Measurements from ENCODE around the gene CDH13.

The CDH13 gene

DNA sequence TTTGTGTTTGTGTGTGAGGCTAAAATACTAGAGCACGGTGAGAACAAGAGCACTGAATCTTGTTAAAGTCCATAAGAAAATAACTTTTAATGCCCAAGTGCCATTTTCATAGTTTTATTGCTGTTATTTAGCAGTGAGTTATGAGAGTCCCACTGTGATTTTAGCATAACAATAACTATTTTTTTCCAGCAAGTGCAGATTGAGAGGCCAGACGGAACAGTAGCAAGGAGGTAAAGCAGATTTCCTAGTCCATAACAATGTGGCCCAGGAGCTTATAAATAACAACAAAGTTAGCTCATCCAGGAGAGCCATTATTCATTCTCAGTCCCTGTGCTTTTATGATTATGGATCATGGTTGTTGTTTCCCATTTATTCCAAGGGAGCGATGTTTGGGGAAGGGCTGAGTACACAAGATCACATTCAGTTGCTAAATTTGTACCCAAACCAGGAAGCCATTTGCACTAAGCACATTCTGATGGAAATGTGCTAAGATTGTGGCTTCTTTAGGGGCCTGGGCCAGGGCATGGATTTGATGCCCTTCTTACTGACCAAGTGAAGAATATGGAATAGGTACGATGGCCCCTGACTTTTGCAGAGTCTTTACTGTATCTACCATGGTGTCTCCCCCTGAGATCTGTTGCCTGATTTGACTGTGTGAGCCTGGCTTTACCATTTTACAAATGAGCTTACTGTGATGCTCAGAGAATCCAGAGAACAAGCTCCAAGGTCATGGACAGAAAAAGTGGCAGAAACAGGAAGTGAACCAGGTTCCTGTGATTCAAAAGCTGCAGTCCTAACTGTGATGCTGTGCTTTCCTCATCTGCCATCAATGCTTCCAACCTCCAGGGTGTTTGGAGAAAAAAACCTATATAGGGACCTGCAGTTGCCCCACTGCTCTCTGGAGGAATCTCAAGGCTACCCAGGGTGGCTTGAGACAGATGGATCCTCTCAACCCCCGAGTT lies 976.3 kb downstream of the CDH13 start:
- H3K4me1 ChIP-seq (ENCODE audit: insufficient read depth, low read length), result no peaks in the 10 kb centered on the region
- H3K9me3 ChIP-seq (ENCODE audit: low read length), result no peaks in the 10 kb centered on the region
- H3K9ac ChIP-seq (ENCODE audit: low read length), result no peak overlapping the region
- H3K4me3 ChIP-seq (ENCODE audit: low read depth in 1 of 2, low read length in 2 of 2), result no peak overlapping the region
- no peak overlapping the region for H3K27ac ChIP-seq (ENCODE audit: low read depth, low read length)
- no peaks in the 10 kb centered on the region for H3K27me3 ChIP-seq (ENCODE audit: control insufficient read depth in 1 of 2, insufficient read depth in 2 of 2, low read length in 2 of 2)
- H3K36me3 ChIP-seq (ENCODE audit: insufficient read depth, low read length), result no peaks in the 10 kb centered on the region

DNA sequence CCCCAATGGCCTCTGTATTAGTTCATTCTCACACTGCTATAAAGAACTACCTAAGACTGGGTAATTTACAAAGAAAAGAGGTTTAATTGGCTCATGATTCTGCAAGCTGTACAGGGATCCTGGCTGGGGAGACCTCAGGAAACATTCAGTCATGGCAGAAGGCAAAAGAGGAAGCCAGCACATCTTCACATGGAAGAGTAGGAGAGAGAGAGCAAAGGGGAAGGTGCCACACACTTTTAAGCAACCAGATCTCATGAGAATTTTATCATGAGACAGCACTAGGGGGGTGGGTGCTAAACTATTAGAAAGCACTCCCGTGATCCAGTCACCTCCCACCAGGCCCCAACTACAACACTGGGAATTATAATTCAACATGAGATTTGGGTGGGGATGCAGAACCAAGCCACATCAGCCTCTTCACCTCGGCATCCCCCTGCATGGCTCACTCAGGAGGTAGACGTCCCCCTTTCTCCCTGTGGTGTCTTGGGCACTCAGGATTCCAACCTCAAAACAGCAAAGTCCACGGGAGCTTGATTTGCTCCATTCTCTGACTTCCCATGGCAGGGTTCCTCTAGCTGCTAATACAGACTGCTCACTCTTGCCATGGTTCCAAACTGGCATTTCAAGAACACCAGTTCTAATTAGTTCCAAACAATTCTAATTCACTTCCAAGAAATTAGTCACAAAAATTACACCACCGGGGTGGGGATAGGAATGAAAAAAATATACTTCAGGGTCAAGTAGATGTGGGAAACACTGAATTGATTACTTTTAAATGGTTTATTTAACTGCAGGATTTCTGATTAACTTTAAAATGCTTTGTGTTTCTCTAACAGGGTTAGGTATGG lies 977.2 kb downstream of the CDH13 start:
- H3K9ac ChIP-seq (ENCODE audit: low read length), result no peak overlapping the region
- no peak overlapping the region for H3K27ac ChIP-seq (ENCODE audit: low read depth, low read length)
- no peak overlapping the region for H3K4me3 ChIP-seq (ENCODE audit: low read depth in 1 of 2, low read length in 2 of 2)
- H3K27me3 ChIP-seq (ENCODE audit: control insufficient read depth in 1 of 2, insufficient read depth in 2 of 2, low read length in 2 of 2), result no peaks in the 10 kb centered on the region
- no peaks in the 10 kb centered on the region for H3K4me1 ChIP-seq (ENCODE audit: insufficient read depth, low read length)
- no peaks in the 10 kb centered on the region for H3K9me3 ChIP-seq (ENCODE audit: low read length)
- no peaks in the 10 kb centered on the region for H3K36me3 ChIP-seq (ENCODE audit: insufficient read depth, low read length)

DNA sequence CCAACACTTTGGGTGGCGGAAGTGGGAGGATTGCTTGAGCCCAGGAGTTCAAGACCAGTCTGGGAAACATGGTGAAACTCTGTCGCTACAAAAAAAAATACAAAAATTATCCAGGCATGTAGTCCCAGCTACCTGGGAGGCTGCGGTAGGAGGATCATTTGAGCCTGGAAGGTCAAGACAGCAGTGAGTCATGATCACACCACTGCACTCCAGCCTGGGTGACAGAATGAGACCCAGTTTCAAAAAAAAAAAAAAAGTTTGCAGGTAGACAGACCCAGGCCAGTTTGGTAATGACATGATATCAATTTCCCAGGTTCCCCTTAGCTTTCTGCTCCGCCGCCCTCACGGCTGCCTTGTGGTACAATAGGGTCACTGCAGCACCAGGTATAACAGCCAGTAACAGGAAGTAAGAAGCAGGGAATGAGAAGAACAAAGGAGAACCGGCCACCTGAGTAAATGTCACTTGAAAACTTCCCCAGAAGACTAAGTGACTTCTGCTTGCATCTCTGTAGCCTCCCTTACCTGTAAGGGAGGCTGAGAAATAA lies 979.8 kb downstream of the CDH13 start:
- Histone ChIP-seq H3K27ac (ENCODE audit: low read depth, low read length) (no peak overlapping the region), H3K9ac (ENCODE audit: low read length) (no peak overlapping the region), H3K4me3 (ENCODE audit: low read depth in 1 of 2, low read length in 2 of 2) (no peak overlapping the region), H3K36me3 (ENCODE audit: insufficient read depth, low read length) (no peaks in the 10 kb centered on the region), H3K4me1 (ENCODE audit: insufficient read depth, low read length) (no peaks in the 10 kb centered on the region), H3K9me3 (ENCODE audit: low read length) (no peaks in the 10 kb centered on the region), H3K27me3 (ENCODE audit: control insufficient read depth in 1 of 2, insufficient read depth in 2 of 2, low read length in 2 of 2) (no peaks in the 10 kb centered on the region)

DNA sequence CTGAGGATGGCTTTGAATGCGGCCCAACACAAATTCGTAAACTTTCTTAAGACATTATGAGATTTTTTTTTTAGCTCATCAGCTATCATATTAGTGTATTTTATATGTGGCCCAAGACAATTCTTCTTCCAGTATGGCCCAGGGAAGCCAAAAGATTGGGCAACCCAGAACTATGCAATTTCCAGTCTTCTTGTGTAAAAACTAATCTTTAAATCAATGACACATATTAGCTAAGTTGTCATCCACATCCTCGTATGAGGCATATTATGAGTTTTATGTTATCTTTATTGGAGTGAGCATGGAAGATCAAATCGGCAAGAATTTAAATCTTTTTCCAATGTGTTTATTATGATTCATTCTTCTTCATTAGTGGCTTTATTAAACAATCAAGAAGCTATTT lies 982.4 kb downstream of the CDH13 start:
- Histone ChIP-seq H3K27me3 (ENCODE audit: control insufficient read depth in 1 of 2, insufficient read depth in 2 of 2, low read length in 2 of 2) (no peaks in the 10 kb centered on the region), H3K4me1 (ENCODE audit: insufficient read depth, low read length) (no peaks in the 10 kb centered on the region), H3K9ac (ENCODE audit: low read length) (no peak overlapping the region), H3K27ac (ENCODE audit: low read depth, low read length) (no peak overlapping the region), H3K9me3 (ENCODE audit: low read length) (no peaks in the 10 kb centered on the region), H3K36me3 (ENCODE audit: insufficient read depth, low read length) (no peaks in the 10 kb centered on the region), H3K4me3 (ENCODE audit: low read depth in 1 of 2, low read length in 2 of 2) (no peak overlapping the region)

DNA sequence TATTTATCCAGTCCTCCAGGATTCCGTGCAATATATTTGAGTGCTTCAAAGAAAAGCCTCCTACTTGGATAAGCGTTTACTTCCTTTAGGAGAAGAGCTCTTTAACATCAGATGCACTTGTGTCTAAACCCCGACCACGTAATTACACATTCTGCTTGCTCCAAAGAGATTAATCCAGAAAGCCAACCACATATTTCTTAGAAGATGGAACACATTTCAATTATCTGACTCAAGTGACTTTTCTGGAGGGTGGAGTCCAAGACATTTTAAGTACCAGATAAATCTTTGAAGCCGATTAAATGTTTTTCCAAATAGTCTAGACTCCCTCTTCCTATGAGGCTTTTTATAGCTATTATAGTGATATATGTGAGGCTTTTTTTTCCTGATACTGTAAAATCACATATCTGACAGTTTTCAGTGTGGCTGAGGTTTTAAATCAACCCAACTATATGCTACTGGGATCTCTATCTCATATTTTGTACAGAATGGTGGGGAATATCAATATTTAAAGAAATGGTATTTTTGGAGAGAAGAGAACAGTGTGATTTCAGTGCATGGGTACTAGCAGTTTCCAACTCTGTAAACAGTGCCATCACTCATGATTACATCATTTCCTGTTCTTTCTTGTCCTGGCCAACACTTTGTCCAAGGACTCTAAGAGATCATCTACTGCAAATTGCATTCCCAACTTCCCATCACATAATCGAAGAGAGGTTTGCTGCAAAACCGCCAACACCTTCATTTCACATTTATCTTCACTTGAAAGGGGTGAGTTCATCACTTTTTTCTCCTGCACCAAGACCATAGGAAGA lies 988.6 kb downstream of the CDH13 start:
- Histone ChIP-seq H3K27me3 (ENCODE audit: control insufficient read depth in 1 of 2, insufficient read depth in 2 of 2, low read length in 2 of 2) (no peaks in the 10 kb centered on the region), H3K9ac (ENCODE audit: low read length) (no peak overlapping the region), H3K36me3 (ENCODE audit: insufficient read depth, low read length) (no peaks in the 10 kb centered on the region), H3K9me3 (ENCODE audit: low read length) (no peaks in the 10 kb centered on the region), H3K27ac (ENCODE audit: low read depth, low read length) (no peak overlapping the region), H3K4me1 (ENCODE audit: insufficient read depth, low read length) (no peaks in the 10 kb centered on the region), H3K4me3 (ENCODE audit: low read depth in 1 of 2, low read length in 2 of 2) (no peak overlapping the region)

DNA sequence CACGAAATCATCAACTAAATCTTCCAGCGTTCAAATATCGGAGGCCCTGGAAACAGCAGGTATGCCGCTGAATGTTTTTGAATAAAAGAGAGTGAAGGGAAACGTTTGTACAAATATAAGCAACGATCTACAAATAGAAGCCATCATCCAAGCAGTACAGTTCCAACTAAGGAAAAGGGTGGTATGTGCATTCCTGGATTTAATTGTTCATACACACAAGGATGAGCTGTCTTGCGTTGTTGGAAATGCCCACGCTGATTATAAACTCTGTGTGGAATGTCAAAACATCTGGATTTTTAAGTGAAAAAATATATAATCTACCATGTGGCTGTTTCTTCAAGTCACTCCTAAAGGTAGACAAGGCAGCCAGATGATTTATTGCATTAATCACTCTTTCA lies 989.2 kb downstream of the CDH13 start:
- Histone ChIP-seq H3K9ac (ENCODE audit: low read length) (no peak overlapping the region), H3K27ac (ENCODE audit: low read depth, low read length) (no peak overlapping the region), H3K4me3 (ENCODE audit: low read depth in 1 of 2, low read length in 2 of 2) (no peak overlapping the region), H3K36me3 (ENCODE audit: insufficient read depth, low read length) (no peaks in the 10 kb centered on the region), H3K27me3 (ENCODE audit: control insufficient read depth in 1 of 2, insufficient read depth in 2 of 2, low read length in 2 of 2) (no peaks in the 10 kb centered on the region), H3K4me1 (ENCODE audit: insufficient read depth, low read length) (no peaks in the 10 kb centered on the region), H3K9me3 (ENCODE audit: low read length) (no peaks in the 10 kb centered on the region)

DNA sequence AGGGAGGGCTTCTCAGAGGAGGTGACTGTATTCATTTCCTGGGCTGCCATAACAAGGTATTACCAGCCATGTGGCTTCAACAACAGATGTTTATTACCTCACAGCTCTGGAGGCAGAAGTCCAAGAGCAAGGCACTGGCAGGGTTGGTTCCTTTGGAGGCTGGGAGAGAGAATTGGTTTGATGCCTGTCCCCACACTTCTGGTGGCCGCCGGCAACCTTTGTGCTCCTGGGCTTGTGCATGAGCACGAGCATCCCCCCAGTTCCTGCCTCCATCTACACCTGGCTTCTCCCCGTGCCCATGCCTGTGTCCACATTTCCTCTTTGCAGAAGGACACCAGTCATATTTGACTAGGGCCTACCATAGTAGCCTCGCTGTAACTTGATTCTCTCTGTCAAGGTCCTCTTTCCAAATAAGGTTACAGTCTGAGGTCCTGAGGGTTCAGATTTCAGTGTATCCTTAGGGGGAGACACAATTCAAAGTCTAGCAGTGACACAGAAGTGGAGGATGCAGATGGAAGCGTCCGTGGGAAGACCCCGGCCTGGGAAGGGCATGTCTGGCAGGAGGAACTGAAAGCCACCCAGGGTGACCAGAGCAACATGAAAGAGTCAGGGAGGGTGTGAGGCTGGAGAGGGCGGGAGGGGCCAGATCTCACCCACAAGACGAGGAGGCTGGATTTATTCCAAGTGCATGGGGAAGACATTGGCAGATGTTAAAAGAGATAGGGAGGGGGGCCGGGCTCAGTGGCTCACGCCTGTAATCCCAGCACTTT lies 992.8 kb downstream of the CDH13 start:
- Histone ChIP-seq H3K9me3 (ENCODE audit: low read length) (no peaks in the 10 kb centered on the region), H3K27me3 (ENCODE audit: control insufficient read depth in 1 of 2, insufficient read depth in 2 of 2, low read length in 2 of 2) (no peaks in the 10 kb centered on the region), H3K4me1 (ENCODE audit: insufficient read depth, low read length) (no peaks in the 10 kb centered on the region), H3K9ac (ENCODE audit: low read length) (no peak overlapping the region), H3K27ac (ENCODE audit: low read depth, low read length) (no peak overlapping the region), H3K4me3 (ENCODE audit: low read depth in 1 of 2, low read length in 2 of 2) (no peak overlapping the region), H3K36me3 (ENCODE audit: insufficient read depth, low read length) (no peaks in the 10 kb centered on the region)

DNA sequence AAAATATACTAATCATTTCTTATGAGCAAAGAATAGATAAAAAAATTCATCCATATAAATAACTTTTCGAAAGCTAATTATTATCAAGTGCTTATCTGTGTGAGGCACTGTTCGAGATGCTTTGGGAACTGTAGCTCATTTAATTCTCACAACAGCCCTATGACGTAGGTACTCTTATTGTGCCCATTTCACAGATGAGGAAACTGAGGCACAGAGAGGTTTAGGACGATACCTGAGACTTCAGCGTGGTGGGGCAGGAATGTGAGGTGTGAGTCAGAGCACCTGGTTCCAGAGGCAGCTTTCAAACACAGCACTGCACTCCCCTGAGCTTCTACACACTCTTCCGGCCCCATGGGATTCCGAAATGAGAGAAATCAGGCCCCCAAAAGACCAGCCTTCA lies 995.2 kb downstream of the CDH13 start:
- Histone ChIP-seq H3K4me1 (ENCODE audit: insufficient read depth, low read length) (no peaks in the 10 kb centered on the region), H3K9ac (ENCODE audit: low read length) (no peak overlapping the region), H3K36me3 (ENCODE audit: insufficient read depth, low read length) (no peaks in the 10 kb centered on the region), H3K9me3 (ENCODE audit: low read length) (no peaks in the 10 kb centered on the region), H3K4me3 (ENCODE audit: low read depth in 1 of 2, low read length in 2 of 2) (no peak overlapping the region), H3K27ac (ENCODE audit: low read depth, low read length) (no peak overlapping the region), H3K27me3 (ENCODE audit: control insufficient read depth in 1 of 2, insufficient read depth in 2 of 2, low read length in 2 of 2) (no peaks in the 10 kb centered on the region)

DNA sequence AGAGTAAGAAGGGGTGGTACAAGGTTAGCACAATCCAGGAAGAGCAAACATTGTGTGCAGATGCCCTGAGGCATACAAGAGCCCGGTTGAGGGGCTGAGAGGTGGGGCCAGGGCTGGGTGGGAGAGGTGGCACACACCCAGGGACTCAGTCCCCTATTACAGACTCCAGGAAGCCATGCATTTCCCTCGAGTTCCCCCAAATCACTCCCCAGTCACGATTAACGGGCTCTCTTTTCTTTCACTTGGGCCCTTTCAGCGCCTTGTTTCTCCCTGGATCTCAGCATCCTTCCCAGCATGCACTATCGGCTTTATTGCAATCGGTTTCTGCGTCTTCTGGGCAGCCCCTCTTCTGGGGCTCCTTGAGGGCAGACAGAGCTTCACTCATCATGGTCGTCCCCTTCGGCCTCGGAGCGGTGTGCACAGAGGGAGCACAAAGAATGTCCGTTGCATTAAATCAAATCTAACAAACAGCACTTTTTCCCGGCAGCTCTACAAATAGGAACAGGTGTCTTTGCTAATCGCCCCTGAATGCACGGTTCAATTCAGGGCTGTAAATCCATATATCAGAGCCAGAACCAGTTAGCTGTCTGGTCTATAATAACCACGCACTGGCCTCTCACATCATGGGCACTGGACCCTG lies 996.4 kb downstream of the CDH13 start:
- Histone ChIP-seq H3K9me3 (ENCODE audit: low read length) (no peaks in the 10 kb centered on the region), H3K27ac (ENCODE audit: low read depth, low read length) (no peak overlapping the region), H3K9ac (ENCODE audit: low read length) (no peak overlapping the region), H3K4me1 (ENCODE audit: insufficient read depth, low read length) (no peaks in the 10 kb centered on the region), H3K36me3 (ENCODE audit: insufficient read depth, low read length) (no peaks in the 10 kb centered on the region), H3K4me3 (ENCODE audit: low read depth in 1 of 2, low read length in 2 of 2) (no peak overlapping the region), H3K27me3 (ENCODE audit: control insufficient read depth in 1 of 2, insufficient read depth in 2 of 2, low read length in 2 of 2) (no peaks in the 10 kb centered on the region)

DNA sequence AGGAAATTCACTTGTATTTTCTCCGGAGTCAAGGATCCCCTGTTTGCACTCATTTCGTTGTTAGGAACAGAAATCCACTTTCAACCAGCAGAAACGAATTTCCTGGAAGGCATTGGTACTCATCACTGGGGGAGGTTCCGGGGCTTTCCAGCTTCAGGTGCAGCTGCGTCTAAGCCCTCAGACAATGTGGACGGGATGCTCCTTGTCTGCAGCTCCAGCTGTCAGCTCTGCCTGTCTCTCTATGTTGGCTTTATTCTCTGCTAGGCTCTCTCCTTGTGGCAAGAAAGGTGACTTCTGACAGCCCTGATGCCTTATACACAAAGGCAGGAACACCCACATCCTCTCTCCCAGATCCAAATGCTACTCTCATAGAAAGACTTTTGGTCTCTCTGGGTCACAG lies 997.1 kb downstream of the CDH13 start:
- no peak overlapping the region for H3K4me3 ChIP-seq (ENCODE audit: low read depth in 1 of 2, low read length in 2 of 2)
- H3K27ac ChIP-seq (ENCODE audit: low read depth, low read length), result no peak overlapping the region
- no peaks in the 10 kb centered on the region for H3K36me3 ChIP-seq (ENCODE audit: insufficient read depth, low read length)
- H3K9me3 ChIP-seq (ENCODE audit: low read length), result no peaks in the 10 kb centered on the region
- H3K4me1 ChIP-seq (ENCODE audit: insufficient read depth, low read length), result no peaks in the 10 kb centered on the region
- H3K27me3 ChIP-seq (ENCODE audit: control insufficient read depth in 1 of 2, insufficient read depth in 2 of 2, low read length in 2 of 2), result no peaks in the 10 kb centered on the region
- H3K9ac ChIP-seq (ENCODE audit: low read length), result no peak overlapping the region

Measured in muscle layer of colon (tissue), 2 donors.